SK-N-SH (cell line): Measurements from ENCODE around the gene HBEGF. TPM values are rescaled to one million over a fixed set of nuclear protein-coding genes. Genes with fewer than 3 reads are reported as not detected.

Source experiments
- CTCF ChIA-PET: fragments of 300-600, 350-600 bp; formaldehyde crosslinking; extraction: SDS; loops from one replicate; lab custom pipeline; 2021; lab: Yijun Ruan, JAX
- POLR2A ChIA-PET: fragments of 350-600 bp; sonication (Branson Sonifier 250); formaldehyde crosslinking; extraction: SDS; loops from one replicate; lab custom pipeline; 2020; ENCODE audit warnings: antibody characterized with exemption, inconsistent platforms; lab: Yijun Ruan, JAX
- DNase-seq: peaks from one replicate; pipeline ENCODE4 v3.0.0; 2012
- H2AFZ ChIP-seq: fragments of 200-600 bp; sonication (generic); 2 replicates; pipeline ENCODE4 v1.8.1; 2016; ENCODE audit warnings: antibody characterized with exemption, mild to moderate bottlenecking, low read depth
- H3F3A ChIP-seq: fragments of 200-600 bp; sonication (generic); replicated peaks from 2 replicates; pipeline ENCODE3; 2016; ENCODE audit warnings: antibody characterized with exemption, mild to moderate bottlenecking; ENCODE audit not compliant: insufficient read depth
- H3K27ac ChIP-seq, 2 experiments: fragments of 200-500 bp in 1 of 2; fragments of 200-600 bp in 1 of 2; sonication (Bioruptor generic) in 1 of 2; sonication (generic), shearing (Covaris generic) in 1 of 2; 2 replicates each; pipeline versions ENCODE4 v1.5.1 to v1.6.1; 2014 to 2016; ENCODE audit warnings: low read depth in 2 of 2, inconsistent platforms in 1 of 2, low read length in 1 of 2, mild to moderate bottlenecking in 1 of 2, mixed read lengths in 1 of 2
- H3K27me3 ChIP-seq: fragments of 200-600 bp; sonication (generic), shearing (Covaris generic); 2 replicates; pipeline ENCODE4 v1.6.1; 2016; ENCODE audit warnings: mixed run types; ENCODE audit not compliant: insufficient read depth
- H3K36me3 ChIP-seq, 2 experiments: fragments of 200-500 bp in 1 of 2; fragments of 200-600 bp in 1 of 2; sonication (Bioruptor generic) in 1 of 2; sonication (generic) in 1 of 2; replicated peaks in 1 of 2; 2 replicates each; pipeline versions ENCODE3 to v1.5.1; 2014 to 2016; ENCODE audit warnings: low read length in 1 of 2, mild to moderate bottlenecking in 1 of 2; ENCODE audit not compliant: insufficient read depth in 2 of 2, control insufficient read depth in 1 of 2
- H3K4me1 ChIP-seq, 2 experiments: fragments of 200-500 bp in 1 of 2; fragments of 200-600 bp in 1 of 2; sonication (Bioruptor generic) in 1 of 2; sonication (generic), shearing (Covaris generic) in 1 of 2; 2 replicates each; pipeline versions ENCODE4 v1.5.1 to v1.6.1; 2014 to 2016; ENCODE audit warnings: low read depth in 1 of 2, low read length in 1 of 2, mixed run types in 1 of 2; ENCODE audit not compliant: insufficient read depth in 2 of 2, control insufficient read depth in 1 of 2
- H3K4me2 ChIP-seq: fragments of 200-600 bp; sonication (generic), shearing (Covaris generic); 2 replicates; pipeline ENCODE4 v1.6.1; 2017; ENCODE audit warnings: mixed run types
- H3K4me3 ChIP-seq, 2 experiments: fragments of 200-500 bp in 1 of 2; fragments of 200-600 bp in 1 of 2; sonication (Bioruptor generic) in 1 of 2; sonication (generic), shearing (Covaris generic) in 1 of 2; 2 replicates each; pipeline versions ENCODE4 v1.5.1 to v1.8.1; 2014 to 2016; ENCODE audit warnings: low read depth in 2 of 2, inconsistent platforms in 1 of 2, low read length in 1 of 2, mild to moderate bottlenecking in 1 of 2, mixed read lengths in 1 of 2, moderate library complexity in 1 of 2
- H3K79me2 ChIP-seq: fragments of 200-600 bp; sonication (generic); 2 replicates; pipeline ENCODE4 v1.8.1; 2017; ENCODE audit warnings: mild to moderate bottlenecking; ENCODE audit not compliant: insufficient read depth
- H3K9ac ChIP-seq: fragments of 200-600 bp; sonication (generic); 2 replicates; pipeline ENCODE4 v1.6.1; 2017; ENCODE audit warnings: mixed run types
- H3K9me2 ChIP-seq: fragments of 200-600 bp; sonication (generic); 2 replicates; pipeline ENCODE4 v1.6.1; 2017; ENCODE audit warnings: mixed run types
- H3K9me3 ChIP-seq: fragments of 200-600 bp; sonication (generic); 2 replicates; pipeline ENCODE4 v1.6.1; 2017; ENCODE audit warnings: mixed run types, mild to moderate bottlenecking, moderate library complexity
- H4K20me1 ChIP-seq: fragments of 200-600 bp; sonication (generic); 2 replicates; pipeline ENCODE4 v1.6.1; 2017; ENCODE audit warnings: mild to moderate bottlenecking, mixed run types; ENCODE audit not compliant: insufficient read depth
- EP300 ChIP-seq, 2 experiments: IDR thresholded peaks; 2 replicates each; pipeline versions ENCODE4 v1.4.0 to v1.6.1; 2012; ENCODE audit warnings: borderline replicate concordance in 1 of 2, low read depth in 1 of 2, low read length in 1 of 2
- FOSL2 ChIP-seq: IDR thresholded peaks from 2 replicates; pipeline ENCODE4 v1.4.0; 2012; ENCODE audit warnings: low read depth, mild to moderate bottlenecking, moderate library complexity, borderline replicate concordance
- FOXM1 ChIP-seq: IDR thresholded peaks from 2 replicates; pipeline ENCODE4 v1.4.0; 2012; ENCODE audit warnings: low read depth, mild to moderate bottlenecking
- GABPA ChIP-seq: IDR thresholded peaks from 2 replicates; pipeline ENCODE4 v1.4.0; 2012; ENCODE audit warnings: low read depth, mild to moderate bottlenecking
- IRF3 ChIP-seq: fragments of 150-350 bp; IDR thresholded peaks from 2 replicates; pipeline ENCODE4 v1.6.1; 2016; ENCODE audit warnings: mild to moderate bottlenecking, low read depth, low read length
- JUND ChIP-seq: IDR thresholded peaks from 2 replicates; pipeline ENCODE4 v1.4.0; 2012
- MAX ChIP-seq: IDR thresholded peaks from 2 replicates; pipeline ENCODE4 v1.4.0; 2012; ENCODE audit warnings: low read depth
- NFIC ChIP-seq: IDR thresholded peaks from 2 replicates; pipeline ENCODE4 v1.4.0; 2012; ENCODE audit warnings: borderline replicate concordance
- NRF1 ChIP-seq: IDR thresholded peaks from 2 replicates; pipeline ENCODE4 v1.6.1; 2012; ENCODE audit warnings: low read depth, mild to moderate bottlenecking, low read length
- POLR2AphosphoS5 ChIP-seq: IDR thresholded peaks from 2 replicates; pipeline ENCODE4 v1.6.1; 2012; ENCODE audit warnings: low read depth, low read length
- RCOR1 ChIP-seq: fragments of 150-350 bp; IDR thresholded peaks from 2 replicates; pipeline ENCODE4 v1.6.1; 2017; ENCODE audit warnings: antibody characterized with exemption, low read length
- RFX5 ChIP-seq: IDR thresholded peaks from 2 replicates; pipeline ENCODE4 v1.6.1; 2012; ENCODE audit warnings: mild to moderate bottlenecking, improper control_type of control experiment, low read length
- RXRA ChIP-seq: IDR thresholded peaks from 2 replicates; pipeline ENCODE4 v1.4.0; 2012; ENCODE audit warnings: low read depth, mild to moderate bottlenecking, borderline replicate concordance
- SIN3A ChIP-seq: IDR thresholded peaks from 2 replicates; pipeline ENCODE4 v1.6.1; 2012; ENCODE audit warnings: low read depth, mild to moderate bottlenecking, low read length, moderate library complexity, borderline replicate concordance
- SMC3 ChIP-seq: IDR thresholded peaks from 2 replicates; pipeline ENCODE4 v1.6.1; 2012; ENCODE audit warnings: low read depth, low read length, improper control_type of control experiment
- TCF12 ChIP-seq: IDR thresholded peaks from 2 replicates; pipeline ENCODE4 v1.4.0; 2012
- YY1 ChIP-seq: IDR thresholded peaks from 2 replicates; pipeline ENCODE4 v1.4.0; 2012; ENCODE audit warnings: low read depth, mild to moderate bottlenecking
- WGBS: methylation state at CpG from one replicate; pipeline ENCODE4 v1.1.6; 2017; ENCODE audit warnings: low lambda C conversion rate; 5-methylcytosine and 5-hydroxymethylcytosine counted together
- polyA plus RNA-seq, 3 experiments: library from polyadenylated mRNA; depleted of rRNA; stranded (reverse); fragments of >200 nt; gene quantifications; 2 replicates each; pipeline ENCODE4 v1.2.3, GENCODE V29; 2012
- TF ChIP-seq, protein P1 (sequence below): IDR thresholded peaks from 2 replicates; pipeline ENCODE4 v1.6.1; 2012; ENCODE audit warnings: mild to moderate bottlenecking, low read depth, low read length, moderate library complexity
- TF ChIP-seq, protein P2 (sequence below): IDR thresholded peaks from 2 replicates; pipeline ENCODE4; 2012
- TF ChIP-seq, protein P3 (sequence below): IDR thresholded peaks from 2 replicates; pipeline ENCODE4 v1.4.0; 2012; ENCODE audit warnings: low read depth, borderline replicate concordance

HBEGF gene
- polyA plus RNA-seq, 1 of the 3 experiments (the other 2 are of a cell fraction): 59.8 TPM

GRCh38 chr5:140312067-140312790, 34.2 kb downstream of the HBEGF start (continued):
- TF ChIP-seq, protein P1, sequence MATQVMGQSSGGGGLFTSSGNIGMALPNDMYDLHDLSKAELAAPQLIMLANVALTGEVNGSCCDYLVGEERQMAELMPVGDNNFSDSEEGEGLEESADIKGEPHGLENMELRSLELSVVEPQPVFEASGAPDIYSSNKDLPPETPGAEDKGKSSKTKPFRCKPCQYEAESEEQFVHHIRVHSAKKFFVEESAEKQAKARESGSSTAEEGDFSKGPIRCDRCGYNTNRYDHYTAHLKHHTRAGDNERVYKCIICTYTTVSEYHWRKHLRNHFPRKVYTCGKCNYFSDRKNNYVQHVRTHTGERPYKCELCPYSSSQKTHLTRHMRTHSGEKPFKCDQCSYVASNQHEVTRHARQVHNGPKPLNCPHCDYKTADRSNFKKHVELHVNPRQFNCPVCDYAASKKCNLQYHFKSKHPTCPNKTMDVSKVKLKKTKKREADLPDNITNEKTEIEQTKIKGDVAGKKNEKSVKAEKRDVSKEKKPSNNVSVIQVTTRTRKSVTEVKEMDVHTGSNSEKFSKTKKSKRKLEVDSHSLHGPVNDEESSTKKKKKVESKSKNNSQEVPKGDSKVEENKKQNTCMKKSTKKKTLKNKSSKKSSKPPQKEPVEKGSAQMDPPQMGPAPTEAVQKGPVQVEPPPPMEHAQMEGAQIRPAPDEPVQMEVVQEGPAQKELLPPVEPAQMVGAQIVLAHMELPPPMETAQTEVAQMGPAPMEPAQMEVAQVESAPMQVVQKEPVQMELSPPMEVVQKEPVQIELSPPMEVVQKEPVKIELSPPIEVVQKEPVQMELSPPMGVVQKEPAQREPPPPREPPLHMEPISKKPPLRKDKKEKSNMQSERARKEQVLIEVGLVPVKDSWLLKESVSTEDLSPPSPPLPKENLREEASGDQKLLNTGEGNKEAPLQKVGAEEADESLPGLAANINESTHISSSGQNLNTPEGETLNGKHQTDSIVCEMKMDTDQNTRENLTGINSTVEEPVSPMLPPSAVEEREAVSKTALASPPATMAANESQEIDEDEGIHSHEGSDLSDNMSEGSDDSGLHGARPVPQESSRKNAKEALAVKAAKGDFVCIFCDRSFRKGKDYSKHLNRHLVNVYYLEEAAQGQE: no peak
- TF ChIP-seq IRF3 (no peak), POLR2AphosphoS5 (no peak), FOXM1 (no peak), SIN3A (no peak), NFIC (peak; percentile 85), RFX5 (no peak), GABPA (peak; percentile 25; the same call in 1 of the 2 replicates), JUND (peak; percentile 64)
- TF ChIP-seq, protein P2, sequence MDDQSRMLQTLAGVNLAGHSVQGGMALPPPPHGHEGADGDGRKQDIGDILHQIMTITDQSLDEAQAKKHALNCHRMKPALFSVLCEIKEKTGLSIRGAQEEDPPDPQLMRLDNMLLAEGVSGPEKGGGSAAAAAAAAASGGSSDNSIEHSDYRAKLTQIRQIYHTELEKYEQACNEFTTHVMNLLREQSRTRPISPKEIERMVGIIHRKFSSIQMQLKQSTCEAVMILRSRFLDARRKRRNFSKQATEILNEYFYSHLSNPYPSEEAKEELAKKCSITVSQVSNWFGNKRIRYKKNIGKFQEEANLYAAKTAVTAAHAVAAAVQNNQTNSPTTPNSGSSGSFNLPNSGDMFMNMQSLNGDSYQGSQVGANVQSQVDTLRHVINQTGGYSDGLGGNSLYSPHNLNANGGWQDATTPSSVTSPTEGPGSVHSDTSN: peak; percentile 75
- TF ChIP-seq, protein P3, sequence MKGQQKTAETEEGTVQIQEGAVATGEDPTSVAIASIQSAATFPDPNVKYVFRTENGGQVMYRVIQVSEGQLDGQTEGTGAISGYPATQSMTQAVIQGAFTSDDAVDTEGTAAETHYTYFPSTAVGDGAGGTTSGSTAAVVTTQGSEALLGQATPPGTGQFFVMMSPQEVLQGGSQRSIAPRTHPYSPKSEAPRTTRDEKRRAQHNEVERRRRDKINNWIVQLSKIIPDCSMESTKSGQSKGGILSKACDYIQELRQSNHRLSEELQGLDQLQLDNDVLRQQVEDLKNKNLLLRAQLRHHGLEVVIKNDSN: no peak

DNA sequence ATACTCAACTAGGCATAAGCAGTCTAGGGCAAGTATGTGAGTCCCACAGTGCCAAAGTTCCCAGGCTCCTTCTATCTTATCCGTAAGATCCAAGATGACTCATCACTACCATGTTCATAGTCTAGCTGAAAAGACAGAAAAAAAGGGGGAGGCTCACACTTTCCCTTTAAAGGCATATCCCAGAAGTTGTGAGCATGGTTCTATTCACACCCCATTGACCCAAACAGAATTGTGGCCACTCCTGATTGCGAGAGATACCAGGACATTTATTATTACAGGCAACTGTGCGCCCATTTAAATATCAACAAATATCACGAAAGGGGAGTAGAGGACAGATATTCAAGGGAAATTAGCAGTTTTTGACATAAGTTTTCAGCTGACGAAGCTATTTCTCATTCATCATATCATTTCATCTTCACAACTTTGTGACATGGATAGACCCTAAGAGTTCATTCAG, 35.4 kb downstream of the HBEGF start:
- peak overlapping the region; percentile 56 for H3K4me2 ChIP-seq
- H2AFZ ChIP-seq: no peak overlapping the region
- H3K36me3 ChIP-seq: no peaks in the 10 kb centered on the region
- H3K27me3 ChIP-seq: no peaks in the 10 kb centered on the region
- H3K9ac ChIP-seq: peak overlapping the region; percentile 87; the same call in 1 of the 2 replicates
- no peaks in the 10 kb centered on the region for H3K79me2 ChIP-seq
- ChIA-PET POLR2A (no interaction called here), CTCF (interaction anchor here (1.0 to 2.1 kb wide), 2 partner anchors 10 to 35 kb away, joined by 3 to 6 read pairs; partner anchors contain the start of gene HBEGF)
- H3K9me2 ChIP-seq: no peaks in the 10 kb centered on the region
- no peak overlapping the region for H3K4me3 ChIP-seq
- no peak for DNase-seq
- no peaks in the 10 kb centered on the region for H3K9me3 ChIP-seq
- H3K27ac ChIP-seq: peak overlapping the region in 1 of 2 experiments; percentile 100; a peak in 2 of 4 replicates
- peaks cover 0 to 29% of the 10 kb centered on the region in 2 experiments; a peak in 3 of 4 replicates for H3K4me1 ChIP-seq
- no peaks in the 10 kb centered on the region for H4K20me1 ChIP-seq
- H3F3A ChIP-seq: peaks cover 34% of the 10 kb centered on the region
- WGBS: 54% methylated on average over 5 of the region's 5 CpGs
- 0 out of 2 replicates have a peak, but pooled peaks have one; percentile 24 for TF ChIP-seq RXRA
- TF ChIP-seq IRF3: no peak
- peak; percentile 45; the same call in 1 of the 2 replicates for TF ChIP-seq MAX
- TF ChIP-seq TCF12: peak; percentile 57
- peak; percentile 92 for TF ChIP-seq FOSL2
- TF ChIP-seq NRF1: no peak
- TF ChIP-seq, protein P3: no peak
- no peak for TF ChIP-seq YY1
- TF ChIP-seq NFIC: peak; percentile 60
- peak; percentile 83 for TF ChIP-seq JUND
- peak in 1 of 2 experiments; percentile 41; a peak in 1 of 4 replicates for TF ChIP-seq EP300 (IDR thresholded peaks at IDR 0.05; ENCODE audit: borderline replicate concordance in 1 of 2, low read depth in 1 of 2, low read length in 1 of 2)
- no peak for TF ChIP-seq RCOR1
- TF ChIP-seq SMC3: no peak
